GM19452 (cell line): ENCODE measurements around the gene CAMKMT.

Source experiments
- ATAC-seq: cut with Tn5 transposase; IDR thresholded peaks from one replicate; pipeline ENCODE4 v1.9.1; 2021; ENCODE audit not compliant: unreplicated experiment

The CAMKMT gene

GRCh38 chr2:44684559-44684958, 322.8 kb downstream of the CAMKMT start:
- ATAC-seq: no peak

DNA sequence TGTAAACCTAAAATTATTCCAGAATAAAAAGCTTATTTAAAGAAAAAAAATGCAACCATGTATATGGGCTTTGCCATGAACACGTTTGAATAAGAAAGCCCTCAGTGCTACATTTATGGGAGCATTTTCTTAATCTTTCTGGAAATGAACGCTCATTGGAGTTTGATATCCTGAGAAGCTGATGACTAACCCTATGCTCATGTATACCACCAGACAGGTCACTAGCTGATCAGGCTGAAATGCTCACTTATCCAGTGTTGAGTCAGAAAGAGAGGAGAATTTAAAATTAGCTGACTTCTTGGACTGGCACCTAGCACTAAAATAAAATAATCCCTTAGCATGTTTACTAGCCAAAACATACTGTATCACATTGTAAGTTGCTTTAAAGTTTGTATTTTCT, 324.8 kb downstream of the CAMKMT start:
- ATAC-seq: no peak

GRCh38 chr2:44687686-44688455, 326.1 kb downstream of the CAMKMT start:
- no peak for ATAC-seq

DNA sequence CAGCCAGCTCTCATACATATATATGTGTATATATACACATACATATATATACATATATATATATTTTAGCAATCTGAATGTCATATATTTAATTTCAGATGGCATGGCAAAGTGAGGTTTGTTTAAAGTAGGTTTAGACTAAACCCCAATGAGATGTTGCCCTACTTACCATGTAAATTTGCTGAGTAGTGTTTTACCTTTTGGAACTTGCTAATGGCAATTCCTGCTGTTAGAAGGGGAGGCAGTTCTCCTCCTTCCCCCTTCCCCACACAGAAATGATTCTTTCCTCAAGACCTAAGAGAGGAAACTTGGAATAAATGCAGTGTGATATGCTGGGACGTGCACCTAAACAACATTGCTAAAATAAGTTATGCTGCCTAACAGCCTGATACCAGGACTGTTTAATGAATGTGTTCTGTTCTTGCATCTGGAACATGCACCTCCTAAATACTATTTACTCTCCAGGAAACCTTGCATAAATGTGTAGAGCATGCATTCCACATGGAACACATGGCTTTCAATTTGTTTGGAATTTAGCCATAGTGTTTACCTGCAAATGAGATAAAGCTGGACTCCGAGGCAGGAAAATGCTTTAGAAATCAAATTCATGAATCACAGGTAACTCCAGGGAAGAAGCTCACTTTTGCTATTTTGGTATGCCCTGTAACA, 326.8 kb downstream of the CAMKMT start:
- no peak for ATAC-seq

DNA sequence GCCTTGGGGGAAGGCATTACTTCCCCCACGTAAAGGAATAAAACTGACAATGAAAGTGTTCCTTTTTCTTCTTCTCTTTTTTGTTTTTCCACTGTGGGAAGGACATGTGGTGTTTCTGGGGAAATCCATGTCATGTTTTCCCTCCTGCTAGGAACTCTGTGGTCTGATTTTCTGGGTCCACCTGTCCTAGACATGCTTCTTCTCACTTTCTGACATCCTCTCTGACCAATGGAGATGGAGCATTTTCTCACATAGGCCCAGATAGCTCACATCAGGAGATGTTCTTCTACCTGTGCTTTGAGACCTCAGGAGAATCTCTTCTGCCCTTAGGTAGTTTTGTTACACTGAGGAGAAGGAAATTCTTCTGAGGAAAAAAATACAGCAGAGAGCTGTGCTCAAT, 327.8 kb downstream of the CAMKMT start:
- ATAC-seq: no peak

- ATAC-seq: no peak
Measured at GRCh38 chr2:44691174-44691785, 329.5 kb downstream of the CAMKMT start.

- ATAC-seq: no peak
Measured at GRCh38 chr2:44692821-44693220, 331.1 kb downstream of the CAMKMT start.

DNA sequence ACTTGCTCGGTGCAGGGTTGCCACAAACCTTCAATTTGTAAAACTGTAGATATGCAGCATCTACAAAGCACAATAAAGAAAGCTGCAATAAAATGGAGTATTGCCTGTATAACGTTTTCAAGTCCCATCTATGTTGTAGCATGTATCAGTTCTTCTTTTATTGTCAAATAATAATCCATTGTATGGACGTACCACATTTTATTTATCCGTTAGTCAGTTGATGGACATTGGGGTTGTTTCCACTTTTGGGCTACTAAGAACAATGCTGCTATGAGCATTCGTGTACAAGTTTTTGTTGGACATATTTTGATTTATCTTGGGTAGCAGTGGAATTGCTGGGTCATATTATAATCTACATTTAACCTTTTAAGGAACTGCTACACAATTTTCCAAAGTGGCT, 339.1 kb downstream of the CAMKMT start:
- no peak for ATAC-seq

DNA sequence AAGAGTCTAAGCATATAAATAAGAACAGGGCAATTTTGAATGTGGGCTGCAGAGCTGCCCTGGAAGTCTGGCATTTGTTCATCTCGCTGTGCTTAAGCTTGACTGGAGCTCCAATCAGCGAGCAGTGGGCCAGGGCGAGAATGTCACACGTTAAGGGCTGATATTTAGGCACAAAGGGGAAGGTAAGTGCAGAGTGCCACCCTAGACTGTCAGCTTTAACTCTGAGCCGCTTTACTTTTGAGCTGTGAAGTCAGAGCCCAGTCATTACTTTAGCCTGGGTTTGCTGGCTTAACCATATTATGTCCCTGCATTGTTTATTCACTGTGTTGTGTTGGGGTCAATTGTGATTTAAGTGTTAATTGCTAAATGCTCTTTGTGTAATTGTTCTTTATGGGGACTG, 343.6 kb downstream of the CAMKMT start:
- no peak for ATAC-seq

DNA sequence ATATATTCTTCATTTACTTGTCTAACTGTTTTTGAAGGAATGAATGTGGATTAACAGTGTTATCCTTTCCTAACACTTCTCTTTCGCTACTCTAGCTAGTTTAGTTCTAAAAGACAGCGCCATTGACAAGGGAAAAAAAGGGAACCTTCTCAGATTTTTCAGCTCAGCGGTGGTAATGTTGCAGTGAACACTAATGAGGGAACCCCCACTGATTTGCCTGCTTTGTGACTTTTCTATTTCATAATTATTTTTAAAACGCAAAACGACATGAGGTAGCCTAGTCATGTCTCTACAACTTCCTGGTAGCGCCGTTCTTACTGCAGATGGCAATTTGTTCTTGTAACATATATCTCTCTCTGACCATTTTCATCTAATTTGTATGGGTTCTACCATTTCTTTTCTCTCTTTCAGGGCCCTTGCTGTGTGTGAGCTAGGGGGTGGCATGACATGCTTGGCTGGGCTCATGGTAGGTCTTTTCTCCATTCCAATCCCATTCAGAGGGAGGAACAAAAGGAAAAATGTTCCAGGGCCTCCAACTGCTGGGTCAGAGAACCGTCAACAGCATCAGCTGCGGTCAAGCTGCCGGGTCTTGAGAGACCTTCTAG, 344.2 kb downstream of the CAMKMT start:
- no peak for ATAC-seq

DNA sequence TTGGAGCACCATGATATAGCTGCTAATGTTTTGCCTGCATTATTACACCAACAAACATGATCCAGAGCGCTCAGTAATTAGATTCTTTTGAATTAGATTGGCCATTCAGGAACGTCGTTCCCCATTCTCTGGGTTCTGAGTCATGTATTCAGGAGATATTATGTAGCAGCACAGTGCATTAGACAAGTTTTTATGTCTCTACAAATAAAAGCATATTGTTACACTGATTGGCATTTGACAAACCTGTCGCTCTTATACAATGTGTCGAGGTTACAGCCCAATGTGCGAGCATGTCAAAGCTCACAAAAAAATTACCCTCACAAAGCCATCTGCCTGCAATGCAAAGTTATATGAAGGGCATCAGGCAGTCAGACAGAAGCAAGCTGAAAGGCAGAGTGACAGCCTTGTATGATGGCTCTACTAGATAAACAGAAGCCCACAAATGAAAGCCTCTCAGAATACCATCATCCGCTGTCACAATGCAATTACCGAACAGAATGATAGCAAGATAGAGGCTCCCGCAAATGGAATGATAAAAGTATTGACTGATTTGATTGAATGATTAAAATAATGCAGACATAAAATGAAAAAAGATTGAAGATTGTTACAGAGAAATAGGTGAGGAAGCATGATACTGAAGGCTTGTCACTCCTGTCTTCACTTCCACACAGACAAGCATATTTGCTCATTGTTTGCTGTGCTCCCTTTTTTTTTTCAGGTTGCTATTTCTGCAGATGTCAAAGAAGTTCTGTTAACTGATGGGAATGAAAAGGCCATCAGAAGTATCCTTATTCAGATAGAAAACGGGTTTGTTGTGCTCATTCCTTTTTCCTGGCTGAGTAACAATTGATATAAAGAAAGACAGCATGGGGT, 345.2 kb downstream of the CAMKMT start:
- ATAC-seq: no peak

DNA sequence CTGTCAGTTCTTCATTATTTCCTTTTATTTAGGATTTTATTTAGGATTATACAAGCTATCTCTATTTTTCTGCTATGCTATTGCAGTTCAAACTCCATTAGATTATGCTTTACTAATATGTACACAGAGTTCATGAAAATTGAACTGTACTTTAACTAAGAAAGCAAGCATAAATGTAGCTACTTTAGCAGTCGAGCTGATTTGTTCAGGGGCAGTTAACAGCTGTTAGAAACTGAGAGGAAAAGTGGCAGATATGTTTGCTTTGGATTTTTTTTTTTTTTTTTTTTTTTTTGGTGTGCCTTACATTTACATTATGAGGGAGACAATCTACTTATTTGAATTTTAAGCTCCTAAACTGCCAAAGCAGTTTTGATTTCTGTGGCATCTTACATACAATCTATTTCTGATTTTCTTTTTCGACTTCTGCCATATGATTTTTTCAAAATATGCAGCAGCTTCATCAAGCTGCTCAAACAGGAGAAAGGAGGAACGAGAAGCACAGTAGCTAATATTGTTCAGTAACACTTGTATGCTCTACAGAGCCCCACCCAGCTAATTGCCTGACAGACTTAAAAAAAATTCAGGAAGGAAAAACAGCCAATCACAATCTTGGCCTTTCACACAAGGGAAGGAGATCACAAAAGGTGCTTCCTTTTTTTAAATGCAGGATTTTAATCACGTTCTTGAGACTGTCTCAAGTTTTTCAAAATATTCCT, 346.4 kb downstream of the CAMKMT start:
- ATAC-seq: no peak

GRCh38 chr2:44708661-44709000, 346.9 kb downstream of the CAMKMT start:
- ATAC-seq: no peak

DNA sequence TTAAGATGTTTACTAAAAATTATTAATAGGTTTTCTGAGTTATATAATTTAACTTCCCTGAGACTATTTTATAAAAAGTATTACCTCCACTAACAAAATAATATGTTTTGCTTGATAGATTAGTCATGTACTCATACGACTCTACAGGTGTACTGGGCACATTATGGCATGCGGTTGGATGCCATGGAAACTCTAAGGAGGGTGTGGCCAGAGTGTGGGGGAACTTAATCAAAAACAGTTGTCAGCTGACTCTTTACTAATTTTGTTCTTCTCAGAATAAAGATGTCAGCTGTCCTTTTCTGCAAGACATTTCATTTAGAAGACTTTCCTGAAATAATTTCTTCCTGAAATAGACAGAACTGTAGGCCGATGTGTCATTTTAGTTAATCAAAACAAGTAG, 351.4 kb downstream of the CAMKMT start:
- no peak for ATAC-seq

GRCh38 chr2:44715671-44716081, 353.9 kb downstream of the CAMKMT start:
- no peak for ATAC-seq

DNA sequence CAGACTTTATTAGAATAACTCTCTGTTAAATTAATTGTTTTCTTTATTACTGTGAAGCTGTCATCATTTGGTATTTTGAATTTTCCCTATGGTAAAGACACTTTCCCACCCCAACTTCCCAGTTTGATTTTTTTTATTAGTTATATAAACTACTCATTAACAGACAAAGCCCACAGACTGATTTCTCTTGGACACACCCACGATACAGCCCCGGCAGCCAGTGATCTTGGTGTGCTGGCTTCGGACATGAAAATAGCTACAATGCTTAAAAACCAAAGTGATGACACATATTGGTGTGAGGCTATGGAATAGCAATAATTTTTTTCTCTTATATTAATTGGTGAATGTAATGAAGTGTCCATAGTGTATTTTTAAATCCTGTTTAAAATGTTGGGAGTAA, 354.4 kb downstream of the CAMKMT start:
- ATAC-seq: no peak

DNA sequence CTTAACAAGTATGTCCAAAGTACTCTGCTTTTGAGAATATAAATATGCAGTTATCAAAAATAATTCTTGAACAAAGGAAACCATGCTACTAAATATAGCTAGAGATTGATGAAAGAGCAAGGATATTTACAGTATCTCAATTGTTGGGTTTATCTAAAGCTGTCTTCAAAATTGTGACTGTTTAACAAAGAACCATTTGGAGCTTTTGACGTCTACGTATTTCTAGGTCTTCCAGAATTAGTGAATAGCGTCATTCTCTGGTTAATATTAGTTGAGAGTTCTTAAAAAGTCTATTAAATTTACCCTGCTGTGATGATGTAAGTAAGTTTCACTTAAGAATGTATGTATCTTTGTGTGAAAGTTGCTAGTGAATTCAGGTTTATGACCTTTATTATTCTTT, 356.7 kb downstream of the CAMKMT start:
- no peak for ATAC-seq

DNA sequence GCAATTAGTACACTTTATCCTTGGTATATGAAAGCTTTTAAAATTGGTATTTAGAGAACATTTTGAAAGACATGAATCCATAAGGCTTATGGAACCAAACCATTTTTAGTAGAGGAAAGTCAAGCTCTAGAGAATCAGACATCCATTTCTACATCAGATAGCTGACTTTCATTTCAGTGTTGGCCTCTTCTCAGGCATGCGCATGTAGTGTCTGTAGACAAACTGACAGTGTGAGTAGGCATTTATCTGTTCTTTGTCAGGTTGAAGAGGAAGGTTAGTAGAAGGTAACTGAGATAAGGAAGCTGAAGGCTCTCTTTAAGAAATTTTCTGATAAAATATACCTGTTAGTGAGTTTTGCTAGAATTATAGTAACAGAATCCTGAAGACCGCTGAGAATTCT, 357.8 kb downstream of the CAMKMT start:
- ATAC-seq: no peak

DNA sequence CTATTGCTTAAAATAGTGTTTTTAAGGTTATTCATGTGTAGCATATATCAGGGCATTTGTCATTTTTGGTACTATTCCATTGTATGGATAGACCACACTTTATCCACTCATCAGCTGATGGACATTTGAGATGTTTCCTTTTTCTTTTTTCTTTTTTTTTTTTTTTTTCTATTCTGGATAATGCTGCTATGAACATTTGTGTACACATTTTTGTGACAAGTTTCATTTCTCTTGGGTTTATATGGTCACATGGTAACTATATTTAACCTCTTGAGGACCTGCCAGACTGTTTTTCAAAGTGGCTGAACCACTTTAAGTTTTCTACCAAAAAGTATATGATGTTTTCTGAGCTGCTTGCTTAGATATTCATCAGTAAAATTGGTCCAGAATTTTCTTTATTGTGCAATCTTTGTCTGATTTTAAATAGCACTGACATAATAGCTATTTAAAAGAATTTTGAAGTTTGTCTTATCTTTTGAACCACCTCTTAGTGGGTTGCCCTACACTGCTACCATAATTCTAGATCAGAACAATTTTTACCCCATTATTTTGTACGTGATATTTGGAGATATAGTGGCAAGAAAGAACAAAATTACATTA, 360.4 kb downstream of the CAMKMT start:
- ATAC-seq: no peak

GRCh38 chr2:44723921-44724320, 362.2 kb downstream of the CAMKMT start:
- ATAC-seq: no peak
